Cardiac fibroblast (primary cell): ENCODE data around the gene INHBC.

Experiments used
- DNase-seq, 2 donors: peaks; one replicate each; pipeline versions ENCODE4 v3.0.0 to v3.0.0-alpha.2; 2010; ENCODE audit warnings: low read depth in 2 of 2
- H3K4me3 ChIP-seq, 2 donors: replicated peaks in 1 of 2; 1 replicate in 1 of 2; 2 replicates in 1 of 2; pipeline ENCODE4 v1.5.1; 2011; ENCODE audit warnings: low read depth in 2 of 2, low read length in 2 of 2, mild to moderate bottlenecking in 2 of 2, moderate library complexity in 1 of 2
- CTCF ChIP-seq: IDR thresholded peaks from one replicate; pipeline ENCODE4 v1.5.1; 2011; ENCODE audit warnings: low read depth, mild to moderate bottlenecking, low read length, inconsistent platforms

Gene INHBC

GRCh38 chr12:57450057-57450456 is 15.5 kb downstream of the INHBC start:
- no peak overlapping the region for H3K4me3 ChIP-seq
- no peak for TF ChIP-seq CTCF
- DNase-seq = no peak

- H3K4me3 ChIP-seq = no peak overlapping the region
- DNase-seq = no peak
- no peak for TF ChIP-seq CTCF
These were observed 16.7 kb downstream of the INHBC start for GRCh38 chr12:57451233-57451778.

GRCh38 chr12:57452181-57452936 is 17.8 kb downstream of the INHBC start:
- no peak for TF ChIP-seq CTCF
- H3K4me3 ChIP-seq = no peak overlapping the region
- DNase-seq = peak; percentile 86 to 91

- H3K4me3 ChIP-seq = no peak overlapping the region
- DNase-seq = peak; percentile 81 to 84
- TF ChIP-seq CTCF = peak; percentile 98
These were observed 18.4 kb downstream of the INHBC start for GRCh38 chr12:57452937-57453509.

GRCh38 chr12:57454213-57454565 is 19.6 kb downstream of the INHBC start:
- H3K4me3 ChIP-seq = no peak overlapping the region
- no peak for DNase-seq
- TF ChIP-seq CTCF = no peak

- DNase-seq = peak; percentile 78 to 80
- peak; percentile 1 for TF ChIP-seq CTCF
- no peak within 1 kb of the TSS for H3K4me3 ChIP-seq
These were observed 20.2 kb downstream of the INHBC start, which contains the start of gene INHBE for GRCh38 chr12:57454566-57455373. TSS of gene INHBE (plus strand) at chr12:57455307. CDS start at chr12:57455537, 230 bp downstream.
